ENCODE data around the gene FAM200C.

DNA sequence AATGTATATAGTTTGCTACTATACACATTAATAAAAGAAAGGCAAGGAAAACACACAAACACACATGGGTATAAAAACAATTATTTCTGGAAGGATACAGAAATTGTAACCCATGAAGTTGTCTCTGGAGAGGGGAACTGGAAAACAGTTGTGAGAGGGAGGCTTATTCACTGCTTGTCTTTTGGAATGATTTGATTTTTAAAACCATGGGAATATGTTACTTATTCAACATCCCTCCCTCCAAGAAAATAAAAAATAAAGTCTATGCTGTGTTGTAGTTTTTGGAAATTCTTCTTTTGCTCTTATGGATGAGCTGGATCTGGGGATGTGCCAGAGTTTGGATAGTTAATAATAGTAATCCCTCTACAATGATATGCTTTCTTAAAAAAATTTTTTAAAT lies 23.4 kb downstream of the FAM200C start:
- TF ChIP-seq PPARA (CRISPR knock-in tag; IDR thresholded peaks at IDR 0.05; ENCODE audit: borderline replicate concordance) (no peak), ZNF565 (CRISPR knock-in tag; conservative IDR thresholded peaks at IDR 0.05; ENCODE audit: low read depth) (no peak), ZNF8 (CRISPR knock-in tag; IDR thresholded peaks at IDR 0.05) (no peak), ZFP3 (CRISPR knock-in tag; IDR thresholded peaks at IDR 0.05) (no peak), ARNTL (CRISPR knock-in tag; IDR thresholded peaks at IDR 0.05; ENCODE audit: borderline replicate concordance, low read depth) (no peak), OSR1 (CRISPR knock-in tag; IDR thresholded peaks at IDR 0.05) (no peak), TCF4 (CRISPR knock-in tag; IDR thresholded peaks at IDR 0.05; ENCODE audit: borderline replicate concordance) (no peak)
- TF ChIP-seq, protein P1, sequence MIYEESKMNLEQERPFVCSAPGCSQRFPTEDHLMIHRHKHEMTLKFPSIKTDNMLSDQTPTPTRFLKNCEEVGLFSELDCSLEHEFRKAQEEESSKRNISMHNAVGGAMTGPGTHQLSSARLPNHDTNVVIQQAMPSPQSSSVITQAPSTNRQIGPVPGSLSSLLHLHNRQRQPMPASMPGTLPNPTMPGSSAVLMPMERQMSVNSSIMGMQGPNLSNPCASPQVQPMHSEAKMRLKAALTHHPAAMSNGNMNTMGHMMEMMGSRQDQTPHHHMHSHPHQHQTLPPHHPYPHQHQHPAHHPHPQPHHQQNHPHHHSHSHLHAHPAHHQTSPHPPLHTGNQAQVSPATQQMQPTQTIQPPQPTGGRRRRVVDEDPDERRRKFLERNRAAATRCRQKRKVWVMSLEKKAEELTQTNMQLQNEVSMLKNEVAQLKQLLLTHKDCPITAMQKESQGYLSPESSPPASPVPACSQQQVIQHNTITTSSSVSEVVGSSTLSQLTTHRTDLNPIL (CRISPR knock-in tag; IDR thresholded peaks at IDR 0.05; ENCODE audit: low read depth), result no peak
- TF ChIP-seq, protein P2, sequence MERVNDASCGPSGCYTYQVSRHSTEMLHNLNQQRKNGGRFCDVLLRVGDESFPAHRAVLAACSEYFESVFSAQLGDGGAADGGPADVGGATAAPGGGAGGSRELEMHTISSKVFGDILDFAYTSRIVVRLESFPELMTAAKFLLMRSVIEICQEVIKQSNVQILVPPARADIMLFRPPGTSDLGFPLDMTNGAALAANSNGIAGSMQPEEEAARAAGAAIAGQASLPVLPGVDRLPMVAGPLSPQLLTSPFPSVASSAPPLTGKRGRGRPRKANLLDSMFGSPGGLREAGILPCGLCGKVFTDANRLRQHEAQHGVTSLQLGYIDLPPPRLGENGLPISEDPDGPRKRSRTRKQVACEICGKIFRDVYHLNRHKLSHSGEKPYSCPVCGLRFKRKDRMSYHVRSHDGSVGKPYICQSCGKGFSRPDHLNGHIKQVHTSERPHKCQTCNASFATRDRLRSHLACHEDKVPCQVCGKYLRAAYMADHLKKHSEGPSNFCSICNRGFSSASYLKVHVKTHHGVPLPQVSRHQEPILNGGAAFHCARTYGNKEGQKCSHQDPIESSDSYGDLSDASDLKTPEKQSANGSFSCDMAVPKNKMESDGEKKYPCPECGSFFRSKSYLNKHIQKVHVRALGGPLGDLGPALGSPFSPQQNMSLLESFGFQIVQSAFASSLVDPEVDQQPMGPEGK (CRISPR knock-in tag; IDR thresholded peaks at IDR 0.05; ENCODE audit: borderline replicate concordance), result no peak
- TF ChIP-seq, protein P3, sequence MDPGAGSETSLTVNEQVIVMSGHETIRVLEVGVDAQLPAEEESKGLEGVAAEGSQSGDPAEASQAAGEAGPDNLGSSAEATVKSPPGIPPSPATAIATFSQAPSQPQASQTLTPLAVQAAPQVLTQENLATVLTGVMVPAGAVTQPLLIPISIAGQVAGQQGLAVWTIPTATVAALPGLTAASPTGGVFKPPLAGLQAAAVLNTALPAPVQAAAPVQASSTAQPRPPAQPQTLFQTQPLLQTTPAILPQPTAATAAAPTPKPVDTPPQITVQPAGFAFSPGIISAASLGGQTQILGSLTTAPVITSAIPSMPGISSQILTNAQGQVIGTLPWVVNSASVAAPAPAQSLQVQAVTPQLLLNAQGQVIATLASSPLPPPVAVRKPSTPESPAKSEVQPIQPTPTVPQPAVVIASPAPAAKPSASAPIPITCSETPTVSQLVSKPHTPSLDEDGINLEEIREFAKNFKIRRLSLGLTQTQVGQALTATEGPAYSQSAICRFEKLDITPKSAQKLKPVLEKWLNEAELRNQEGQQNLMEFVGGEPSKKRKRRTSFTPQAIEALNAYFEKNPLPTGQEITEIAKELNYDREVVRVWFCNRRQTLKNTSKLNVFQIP (CRISPR knock-in tag; IDR thresholded peaks at IDR 0.05; ENCODE audit: borderline replicate concordance, low read depth), result no peak
